GM18499 (cell line): Measurements from ENCODE around the gene ZNF12.
"Not testable (repeated sequence)": the region's sequence is repeated elsewhere in the genome, so short reads cannot be mapped to it uniquely, and the experiment has no call there.

Experiments
- ATAC-seq: cut with Tn5 transposase; IDR thresholded peaks from one replicate; pipeline ENCODE4 v1.9.1; 2021; ENCODE audit warnings: moderate number of reproducible peaks; ENCODE audit not compliant: insufficient read depth, unreplicated experiment

The ZNF12 gene

GRCh38 chr7:6700793-6701192, 6.0 kb downstream of the ZNF12 start:
- ATAC-seq, result no peak

GRCh38 chr7:6691609-6692106, 15.1 kb downstream of the ZNF12 start:
- ATAC-seq, result no peak

- no peak for ATAC-seq
These were observed 15.6 kb downstream of the ZNF12 start for GRCh38 chr7:6691103-6691502.

- ATAC-seq, result no peak
These were observed 26.6 kb downstream of the ZNF12 start for GRCh38 chr7:6680146-6680545.

GRCh38 chr7:6675807-6676405, 30.8 kb downstream of the ZNF12 start:
- ATAC-seq, result no peak

GRCh38 chr7:6670851-6671250, 35.9 kb downstream of the ZNF12 start:
- ATAC-seq, result not testable (repeated sequence)

GRCh38 chr7:6658618-6659345, 48.0 kb downstream of the ZNF12 start:
- no peak for ATAC-seq

GRCh38 chr7:6656413-6656812, 50.3 kb downstream of the ZNF12 start:
- no peak for ATAC-seq

- no peak for ATAC-seq
These were observed 50.9 kb downstream of the ZNF12 start for GRCh38 chr7:6655636-6656385.

GRCh38 chr7:6654842-6655610, 51.7 kb downstream of the ZNF12 start:
- no peak for ATAC-seq

- ATAC-seq, result no peak
These were observed 52.5 kb downstream of the ZNF12 start for GRCh38 chr7:6654113-6654841.

- ATAC-seq, result no peak
These were observed 53.4 kb downstream of the ZNF12 start for GRCh38 chr7:6653071-6654003.

GRCh38 chr7:6652446-6653011, 54.2 kb downstream of the ZNF12 start:
- no peak for ATAC-seq

GRCh38 chr7:6651851-6652445, 54.8 kb downstream of the ZNF12 start:
- ATAC-seq, result no peak

- ATAC-seq, result no peak
These were observed 56.2 kb downstream of the ZNF12 start for GRCh38 chr7:6650521-6651011.

- ATAC-seq, result no peak
These were observed 56.7 kb downstream of the ZNF12 start for GRCh38 chr7:6650086-6650485.

- no peak for ATAC-seq
These were observed 57.3 kb downstream of the ZNF12 start for GRCh38 chr7:6649241-6649961.
